HFF-Myc (cell line): Measurements from ENCODE around the gene MSI2.

Experiments used
- DNase-seq: peaks from one replicate; pipeline ENCODE4 v3.0.0-alpha.2; 2011; ENCODE audit warnings: low read depth; ENCODE audit errors: extremely low read depth
- H3K4me3 ChIP-seq: replicated peaks from 2 replicates; pipeline ENCODE4 v1.5.1; 2011; ENCODE audit warnings: low read depth, mild to moderate bottlenecking, control low read depth, low read length
- TF ChIP-seq, protein P1 (sequence below): IDR thresholded peaks from 2 replicates; pipeline ENCODE4 v1.5.1; 2012; ENCODE audit warnings: mild to moderate bottlenecking, low read depth, low read length, control low read depth; ENCODE audit errors: missing control alignments

MSI2 gene

DNA sequence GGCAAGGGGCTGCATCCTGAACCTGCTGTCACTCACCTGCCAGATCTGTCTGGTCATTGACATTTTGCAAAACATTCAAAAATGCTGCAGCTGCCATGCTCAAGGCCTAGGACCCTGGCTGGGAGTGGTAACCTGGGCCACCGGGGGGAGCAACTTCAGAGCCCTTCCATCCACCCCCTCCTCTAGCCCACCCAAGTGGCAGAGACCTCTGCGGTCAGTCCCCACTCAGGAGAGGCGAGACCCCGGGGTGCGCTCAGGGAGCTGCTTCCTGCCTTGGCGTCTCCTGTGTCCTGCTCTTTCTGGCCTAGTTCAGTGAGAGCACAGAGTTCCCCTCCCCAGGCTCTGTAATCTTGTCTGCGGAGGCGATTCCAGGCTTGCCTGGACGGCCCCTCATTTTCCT is 380.0 kb downstream of the MSI2 start:
- no peak for DNase-seq
- TF ChIP-seq, protein P1, sequence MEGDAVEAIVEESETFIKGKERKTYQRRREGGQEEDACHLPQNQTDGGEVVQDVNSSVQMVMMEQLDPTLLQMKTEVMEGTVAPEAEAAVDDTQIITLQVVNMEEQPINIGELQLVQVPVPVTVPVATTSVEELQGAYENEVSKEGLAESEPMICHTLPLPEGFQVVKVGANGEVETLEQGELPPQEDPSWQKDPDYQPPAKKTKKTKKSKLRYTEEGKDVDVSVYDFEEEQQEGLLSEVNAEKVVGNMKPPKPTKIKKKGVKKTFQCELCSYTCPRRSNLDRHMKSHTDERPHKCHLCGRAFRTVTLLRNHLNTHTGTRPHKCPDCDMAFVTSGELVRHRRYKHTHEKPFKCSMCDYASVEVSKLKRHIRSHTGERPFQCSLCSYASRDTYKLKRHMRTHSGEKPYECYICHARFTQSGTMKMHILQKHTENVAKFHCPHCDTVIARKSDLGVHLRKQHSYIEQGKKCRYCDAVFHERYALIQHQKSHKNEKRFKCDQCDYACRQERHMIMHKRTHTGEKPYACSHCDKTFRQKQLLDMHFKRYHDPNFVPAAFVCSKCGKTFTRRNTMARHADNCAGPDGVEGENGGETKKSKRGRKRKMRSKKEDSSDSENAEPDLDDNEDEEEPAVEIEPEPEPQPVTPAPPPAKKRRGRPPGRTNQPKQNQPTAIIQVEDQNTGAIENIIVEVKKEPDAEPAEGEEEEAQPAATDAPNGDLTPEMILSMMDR, result no peak
- H3K4me3 ChIP-seq, result no peak overlapping the region

DNA sequence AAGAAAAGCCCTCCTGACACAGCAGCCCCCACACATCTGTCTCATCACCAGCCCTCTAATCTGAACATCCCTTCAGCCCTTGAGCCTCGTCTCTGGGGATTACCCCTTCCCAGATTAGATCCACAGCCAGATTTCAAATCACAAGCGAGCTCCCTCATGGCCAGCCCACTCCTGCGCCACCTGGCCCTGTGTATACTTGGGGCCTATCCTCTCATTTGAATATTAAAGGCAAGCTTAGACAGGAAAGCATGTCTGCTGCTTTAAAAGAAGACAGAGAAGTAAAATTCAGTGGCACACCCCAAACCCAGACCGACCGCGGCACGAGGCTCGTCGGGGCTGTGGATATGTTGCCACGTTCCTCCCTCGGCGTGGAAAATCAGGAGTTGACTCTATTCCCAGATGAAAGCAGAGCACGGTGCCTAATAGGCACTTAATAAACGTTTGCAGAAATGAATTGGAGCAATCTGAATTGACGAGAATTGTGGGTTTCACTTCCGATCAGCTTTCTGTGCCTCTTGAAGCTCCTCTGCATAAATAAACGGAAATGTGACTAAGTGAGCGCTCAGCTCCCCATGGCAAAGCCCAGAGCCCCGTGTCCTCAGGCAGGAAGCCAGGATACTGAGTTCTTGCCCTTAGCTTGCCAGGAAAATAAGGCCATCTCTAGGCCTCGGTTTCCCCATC is 380.8 kb downstream of the MSI2 start:
- no peak overlapping the region for H3K4me3 ChIP-seq
- TF ChIP-seq, protein P1, result no peak
- no peak for DNase-seq

DNA sequence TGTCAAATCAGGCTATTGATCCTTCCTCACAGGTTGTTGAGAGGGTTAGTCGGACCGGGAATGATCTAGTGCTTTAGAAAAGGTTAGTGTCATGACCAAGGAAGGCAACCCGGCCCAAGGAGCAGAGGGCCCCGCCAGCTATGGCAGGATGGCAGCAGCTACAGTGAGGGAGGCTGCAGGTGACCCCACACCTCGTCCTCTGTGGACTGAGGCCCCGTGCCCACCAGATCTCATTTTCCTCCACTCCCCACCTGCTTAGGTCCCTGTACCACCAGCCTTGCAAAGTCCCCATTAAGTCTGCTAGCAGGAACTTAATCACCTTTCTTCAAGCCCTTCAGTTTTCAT is 381.3 kb downstream of the MSI2 start:
- DNase-seq, result no peak
- H3K4me3 ChIP-seq, result no peak overlapping the region
- TF ChIP-seq, protein P1, result no peak

DNA sequence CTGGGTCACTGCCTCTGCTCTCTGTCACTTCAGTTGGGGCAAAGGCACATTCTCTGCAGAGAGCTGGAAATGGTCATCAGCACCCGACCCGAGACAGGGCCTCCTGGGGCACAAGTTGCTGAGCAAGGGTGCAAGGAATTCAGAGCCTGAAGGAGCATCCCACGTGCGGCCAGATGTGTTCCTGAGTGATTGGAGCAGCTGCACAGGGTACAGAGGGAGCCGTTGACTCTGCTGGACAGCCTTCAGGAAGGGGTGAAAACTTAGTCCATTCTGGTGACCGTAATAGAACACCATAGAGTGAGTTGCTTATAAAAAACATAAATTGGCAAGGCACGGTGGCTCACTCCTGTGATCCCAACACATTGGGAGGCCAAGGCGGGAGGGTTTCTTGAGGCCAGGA is 382.0 kb downstream of the MSI2 start:
- no peak overlapping the region for H3K4me3 ChIP-seq
- no peak for DNase-seq
- TF ChIP-seq, protein P1, result no peak

DNA sequence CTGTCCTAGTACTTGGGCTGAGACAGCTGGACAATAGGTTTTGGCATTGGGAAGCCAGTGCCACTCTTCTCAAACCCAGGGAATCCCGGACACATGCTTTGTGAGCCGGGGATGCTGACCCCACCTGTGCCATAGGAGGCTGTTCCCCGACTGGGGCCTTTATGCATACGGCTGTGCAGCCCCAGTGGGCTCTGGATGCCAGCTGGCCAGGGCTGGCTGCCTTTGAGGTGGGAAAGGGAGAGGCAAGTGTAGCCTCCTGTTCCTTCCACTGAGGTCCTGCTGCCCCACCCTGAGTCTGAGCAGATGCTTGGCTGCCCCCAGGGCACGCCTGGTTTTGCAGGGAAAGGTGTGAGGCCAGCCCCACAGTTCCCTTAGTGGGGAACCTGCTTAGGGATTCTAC is 383.1 kb downstream of the MSI2 start:
- TF ChIP-seq, protein P1, result no peak
- DNase-seq, result no peak
- H3K4me3 ChIP-seq, result no peak overlapping the region

DNA sequence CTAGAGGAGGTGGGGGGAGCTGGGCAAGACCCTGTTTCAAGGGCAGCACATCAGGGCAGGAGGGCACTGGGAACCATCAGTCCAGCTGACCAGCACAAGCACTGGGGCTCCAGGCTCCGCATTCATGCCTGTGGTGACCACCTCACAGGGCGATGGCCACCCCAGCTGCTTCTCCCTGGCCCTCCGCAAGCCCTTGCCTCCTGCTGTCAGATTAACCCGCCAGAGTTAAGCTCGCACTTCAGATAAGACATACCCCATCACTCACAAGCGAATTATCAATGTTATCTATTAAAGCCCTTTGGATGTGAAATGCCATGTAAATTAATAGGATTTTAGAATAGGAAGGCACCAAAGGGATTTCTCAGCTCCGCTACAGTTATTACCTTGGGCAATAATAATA is 383.8 kb downstream of the MSI2 start:
- no peak overlapping the region for H3K4me3 ChIP-seq
- TF ChIP-seq, protein P1, result no peak
- no peak for DNase-seq

DNA sequence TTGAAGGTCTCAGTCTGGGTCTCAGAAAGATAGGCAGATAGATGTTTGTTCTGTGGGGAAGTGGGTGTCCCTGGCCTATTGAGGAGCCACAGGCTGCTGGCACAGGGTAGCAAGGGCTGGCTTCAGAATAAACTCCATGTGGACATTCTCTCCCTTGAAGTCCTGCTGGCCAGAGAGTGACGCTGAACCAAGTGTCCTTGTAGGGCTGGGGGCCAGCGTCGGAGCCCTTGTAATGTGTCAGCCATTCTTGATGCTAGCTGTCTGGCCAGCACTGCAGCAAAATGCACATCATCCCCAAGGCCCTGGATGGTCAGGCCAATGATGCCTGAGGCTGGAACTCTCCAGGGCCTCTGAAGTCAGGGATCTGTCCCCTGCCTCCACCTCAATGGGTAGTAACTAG is 385.4 kb downstream of the MSI2 start:
- H3K4me3 ChIP-seq, result no peak overlapping the region
- TF ChIP-seq, protein P1, result no peak
- no peak for DNase-seq
